SK-N-SH treated with all-trans-retinoic acid at 6 μM for 48 hours (cell line): Measurements from ENCODE around the gene NAPB.
"Not testable (repeated sequence)": the region's sequence is repeated elsewhere in the genome, so short reads cannot be mapped to it uniquely, and the experiment has no call there.

Experiments used
- ATAC-seq: fragments of 200-7000 bp; cut with Tn5 transposase; 3 replicates; pipeline ENCODE4 v1.9.1; 2020; ENCODE audit warnings: mild to moderate bottlenecking, moderate library complexity
- ARNTL ChIP-seq: fragments of 450-650 bp; formaldehyde crosslinking; IDR thresholded peaks from 2 replicates; pipeline ENCODE4 v1.5.0; 2020; ENCODE audit warnings: low read depth, mild to moderate bottlenecking, moderate library complexity, borderline replicate concordance
- BACH2 ChIP-seq: fragments of 250-450 bp; sonication (Bioruptor Pico); IDR thresholded peaks from 2 replicates; pipeline ENCODE4 v1.9.0; 2021; ENCODE audit warnings: mild to moderate bottlenecking, borderline replicate concordance
- CREB5 ChIP-seq: fragments of 250-450 bp; sonication (Bioruptor Pico); IDR thresholded peaks from 2 replicates; pipeline ENCODE4 v1.5.1; 2020; ENCODE audit warnings: low read depth, mild to moderate bottlenecking, moderate library complexity
- CSDC2 ChIP-seq: fragments of 250-450 bp; sonication (Bioruptor Pico); IDR thresholded peaks from 2 replicates; pipeline ENCODE4 v1.5.0; 2020; ENCODE audit warnings: mild to moderate bottlenecking, moderate library complexity
- CSRNP3 ChIP-seq: fragments of 250-450 bp; sonication (Bioruptor Pico); IDR thresholded peaks from 2 replicates; pipeline ENCODE4 v1.5.1; 2021; ENCODE audit warnings: mild to moderate bottlenecking, moderate library complexity
- ESRRG ChIP-seq: fragments of 250-450 bp; sonication (Bioruptor Pico); IDR thresholded peaks from 2 replicates; pipeline ENCODE4 v1.6.1; 2021; ENCODE audit warnings: mild to moderate bottlenecking
- GLIS3 ChIP-seq: fragments of 250-450 bp; sonication (Bioruptor Pico); IDR thresholded peaks from 2 replicates; pipeline ENCODE4 v1.5.0; 2020; ENCODE audit warnings: mild to moderate bottlenecking, moderate library complexity
- ISL1 ChIP-seq: fragments of 250-450 bp; sonication (Bioruptor Pico); IDR thresholded peaks from 2 replicates; pipeline ENCODE4 v2.1.2; 2022; ENCODE audit warnings: mild to moderate bottlenecking, moderate library complexity
- OSR1 ChIP-seq: fragments of 250-450 bp; sonication (Bioruptor Pico); IDR thresholded peaks from 2 replicates; pipeline ENCODE4 v1.8.0; 2022; ENCODE audit warnings: moderate library complexity, mild to moderate bottlenecking, inconsistent platforms
- PATZ1 ChIP-seq: fragments of 250-450 bp; sonication (Bioruptor Pico); IDR thresholded peaks from 2 replicates; pipeline ENCODE4 v1.8.0; 2020; ENCODE audit warnings: mild to moderate bottlenecking, moderate library complexity, borderline replicate concordance
- RARB ChIP-seq: fragments of 250-450 bp; sonication (Bioruptor Pico); IDR thresholded peaks from 2 replicates; pipeline ENCODE4 v1.8.0; 2021; ENCODE audit warnings: mild to moderate bottlenecking, moderate library complexity
- SNAI2 ChIP-seq: fragments of 250-450 bp; sonication (Bioruptor Pico); IDR thresholded peaks from 2 replicates; pipeline ENCODE4 v1.5.0; 2020; ENCODE audit warnings: mild to moderate bottlenecking, moderate library complexity
- TCF4 ChIP-seq: fragments of 250-450 bp; sonication (Bioruptor Pico); IDR thresholded peaks from 2 replicates; pipeline ENCODE4 v1.8.0; 2021; ENCODE audit warnings: mild to moderate bottlenecking, moderate library complexity, borderline replicate concordance
- TOX ChIP-seq: fragments of 250-450 bp; sonication (Bioruptor Pico); IDR thresholded peaks from 2 replicates; pipeline ENCODE4 v1.8.0; 2021; ENCODE audit warnings: mild to moderate bottlenecking, moderate library complexity, borderline replicate concordance
- TSHZ2 ChIP-seq: fragments of 250-450 bp; sonication (Bioruptor Pico); IDR thresholded peaks from 2 replicates; pipeline ENCODE4 v1.5.0; 2020; ENCODE audit warnings: mild to moderate bottlenecking, moderate library complexity
- ZC3H10 ChIP-seq: fragments of 250-450 bp; sonication (Bioruptor Pico); IDR thresholded peaks from 2 replicates; pipeline ENCODE4 v1.5.1; 2021; ENCODE audit warnings: mild to moderate bottlenecking, moderate library complexity
- ZNF565 ChIP-seq: fragments of 450-650 bp; formaldehyde crosslinking; conservative IDR thresholded peaks from 2 replicates; pipeline ENCODE4 v1.5.0; 2020; ENCODE audit warnings: low read depth, mild to moderate bottlenecking, moderate library complexity
- ZNF8 ChIP-seq: fragments of 450-650 bp; formaldehyde crosslinking; IDR thresholded peaks from 2 replicates; pipeline ENCODE4 v1.5.0; 2020; ENCODE audit warnings: mild to moderate bottlenecking, moderate library complexity
- TF ChIP-seq, protein P1 (sequence below): fragments of 250-450 bp; sonication (Bioruptor Pico); IDR thresholded peaks from 2 replicates; pipeline ENCODE4 v1.8.0; 2021; ENCODE audit warnings: low read depth, mild to moderate bottlenecking, moderate library complexity, borderline replicate concordance

The NAPB gene

GRCh38 chr20:23350196-23350903, 70.9 kb downstream of the NAPB start, which contains the start of gene NXT1:
Gene NXT1, plus strand, starts transcription at chr20:23350791. Its CDS starts 3,251 bp downstream, at chr20:23354042.
- TF ChIP-seq TSHZ2 (CRISPR knock-in tag) (peak; percentile 25; the same call in 1 of the 2 replicates), CSRNP3 (CRISPR knock-in tag) (peak; percentile 70), ESRRG (peak; percentile 70; the same call in 1 of the 2 replicates), RARB (no peak)
- ATAC-seq = peak; percentile 92

DNA sequence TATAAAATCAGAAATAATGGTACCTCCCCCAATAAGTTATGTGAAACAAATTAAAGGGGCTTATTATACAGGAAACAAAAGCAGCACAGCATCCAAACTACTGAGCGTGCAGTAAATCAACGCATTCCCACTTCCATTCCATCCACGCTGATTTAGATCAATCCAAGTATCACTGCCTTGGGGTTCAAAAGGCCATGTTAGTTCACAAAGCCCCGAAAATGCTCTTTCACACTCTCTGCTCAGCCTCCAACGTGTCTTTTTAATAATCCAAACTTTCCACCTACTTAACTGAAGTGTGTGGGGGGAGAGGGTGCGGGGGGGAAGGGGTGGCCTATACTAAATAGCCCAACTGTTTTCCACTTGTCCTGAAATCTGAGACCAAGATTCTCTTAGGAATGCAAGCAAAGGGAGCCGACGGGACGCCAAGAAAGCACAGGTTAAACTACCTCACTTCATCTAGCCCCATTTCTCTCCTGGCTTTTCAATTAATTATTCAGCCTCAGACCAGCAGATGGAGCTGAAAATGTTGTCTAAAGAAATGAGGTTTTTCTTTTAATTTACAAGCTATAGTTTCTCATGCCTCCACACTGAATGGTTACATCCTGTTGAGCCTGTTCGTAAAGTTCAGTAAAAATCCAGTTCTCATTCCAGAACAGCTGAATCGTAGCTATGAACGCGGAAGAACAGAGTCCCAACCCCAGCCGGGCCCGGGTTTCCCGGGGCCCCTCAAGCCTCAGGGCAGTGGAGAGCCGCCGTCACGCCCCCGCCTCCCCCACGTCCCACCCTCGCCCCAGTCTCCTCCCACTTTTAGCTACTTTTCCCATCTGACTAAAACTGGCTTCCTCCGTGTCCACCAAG, 71.7 kb downstream of the NAPB start:
- peak; percentile 73 for ATAC-seq
- TF ChIP-seq BACH2 (CRISPR knock-in tag) (no peak), ESRRG (no peak), OSR1 (CRISPR knock-in tag) (no peak), GLIS3 (CRISPR knock-in tag) (no peak), TCF4 (CRISPR knock-in tag) (no peak), CREB5 (CRISPR knock-in tag) (no peak), ZNF565 (no peak)
- TF ChIP-seq, protein P1, sequence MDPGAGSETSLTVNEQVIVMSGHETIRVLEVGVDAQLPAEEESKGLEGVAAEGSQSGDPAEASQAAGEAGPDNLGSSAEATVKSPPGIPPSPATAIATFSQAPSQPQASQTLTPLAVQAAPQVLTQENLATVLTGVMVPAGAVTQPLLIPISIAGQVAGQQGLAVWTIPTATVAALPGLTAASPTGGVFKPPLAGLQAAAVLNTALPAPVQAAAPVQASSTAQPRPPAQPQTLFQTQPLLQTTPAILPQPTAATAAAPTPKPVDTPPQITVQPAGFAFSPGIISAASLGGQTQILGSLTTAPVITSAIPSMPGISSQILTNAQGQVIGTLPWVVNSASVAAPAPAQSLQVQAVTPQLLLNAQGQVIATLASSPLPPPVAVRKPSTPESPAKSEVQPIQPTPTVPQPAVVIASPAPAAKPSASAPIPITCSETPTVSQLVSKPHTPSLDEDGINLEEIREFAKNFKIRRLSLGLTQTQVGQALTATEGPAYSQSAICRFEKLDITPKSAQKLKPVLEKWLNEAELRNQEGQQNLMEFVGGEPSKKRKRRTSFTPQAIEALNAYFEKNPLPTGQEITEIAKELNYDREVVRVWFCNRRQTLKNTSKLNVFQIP (CRISPR knock-in tag) = no peak
- TF ChIP-seq, all 23 proteins: peak for 0

- ATAC-seq = not testable (repeated sequence)
These were observed 72.8 kb downstream of the NAPB start for GRCh38 chr20:23348510-23348909.

DNA sequence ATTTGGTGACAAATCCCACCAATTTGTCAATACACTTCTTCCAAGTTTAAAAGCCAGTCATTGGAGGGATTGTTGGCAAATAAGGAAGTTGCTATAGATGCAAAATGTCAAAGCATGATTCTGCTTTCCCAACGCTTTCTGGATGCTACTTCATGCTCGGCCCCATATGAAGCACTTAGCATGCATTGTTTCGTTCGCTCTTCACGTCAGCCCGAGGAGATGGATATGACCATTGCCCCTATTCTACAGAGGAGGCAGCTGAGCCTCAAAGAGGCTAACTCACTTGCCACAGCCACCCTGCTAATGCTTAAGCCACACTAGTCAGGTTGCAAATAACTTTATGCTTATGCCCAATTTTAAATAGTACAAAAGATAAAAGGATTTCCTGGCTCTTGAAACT, 73.5 kb downstream of the NAPB start:
- ATAC-seq = no peak
- no peak for TF ChIP-seq PATZ1 (CRISPR knock-in tag)
- TF ChIP-seq ZNF8 = no peak
- no peak for TF ChIP-seq TOX (CRISPR knock-in tag)
- TF ChIP-seq ZC3H10 = no peak
- no peak for TF ChIP-seq GLIS3 (CRISPR knock-in tag)
- no peak for TF ChIP-seq ISL1 (CRISPR knock-in tag)
- no peak for TF ChIP-seq TSHZ2 (CRISPR knock-in tag)
- TF ChIP-seq SNAI2 (CRISPR knock-in tag) = no peak
- no peak for TF ChIP-seq ESRRG
- TF ChIP-seq TCF4 (CRISPR knock-in tag) = no peak
- no peak for TF ChIP-seq CSDC2 (CRISPR knock-in tag)
- TF ChIP-seq ARNTL (CRISPR knock-in tag) = no peak
- no peak for TF ChIP-seq OSR1 (CRISPR knock-in tag)
